H1 (cell line): ENCODE data around the gene TANC1. TPM values are rescaled to one million over a fixed set of nuclear protein-coding genes. Genes with fewer than 3 reads are reported as not detected.

Experiments
- CTCF ChIA-PET: fragments of 300-600 bp; sonication (Branson Sonifier 250); formaldehyde crosslinking; loops from one replicate; lab custom pipeline; 2021; ENCODE audit not compliant: partially characterized antibody; lab: Charles Lee
- POLR2A ChIA-PET: fragments of 300-600 bp; sonication (Branson Sonifier 250); formaldehyde crosslinking; loops from one replicate; lab custom pipeline; 2021; ENCODE audit warnings: inconsistent platforms; ENCODE audit not compliant: partially characterized antibody; lab: Charles Lee
- DNase-seq, 2 experiments: peaks; one replicate each; pipeline versions ENCODE4 v3.0.0 to v3.0.0-alpha.2; 2010 to 2022; ENCODE audit warnings: low spot score in 2 of 2, low read depth in 1 of 2, mixed read lengths in 1 of 2
- FAIRE-seq: peaks from 2 replicates; lab custom pipeline; 2011; peaks lifted over from hg19 to GRCh38; lab: Jason Lieb, UNC
- H2AFZ ChIP-seq: 2 replicates; pipeline ENCODE4 v1.8.1; 2012; ENCODE audit warnings: low read length, inconsistent platforms
- H2AK5ac ChIP-seq: 2 replicates; pipeline ENCODE4 v1.6.1; 2013; ENCODE audit warnings: low read depth, low read length
- H2BK120ac ChIP-seq: replicated peaks from 2 replicates; pipeline ENCODE3; 2013; ENCODE audit warnings: low read depth, low read length, inconsistent platforms
- H2BK12ac ChIP-seq: 2 replicates; pipeline ENCODE4 v1.6.1; 2013; ENCODE audit warnings: low read depth, low read length
- H2BK15ac ChIP-seq: 2 replicates; pipeline ENCODE4 v1.6.1; 2013; ENCODE audit warnings: low read length
- H2BK20ac ChIP-seq: 2 replicates; pipeline ENCODE4 v1.6.1; 2013; ENCODE audit warnings: low read length
- H2BK5ac ChIP-seq: 2 replicates; pipeline ENCODE4 v1.6.1; 2013; ENCODE audit warnings: low read depth, low read length
- H3K14ac ChIP-seq: 2 replicates; pipeline ENCODE4 v1.6.1; 2013; ENCODE audit warnings: inconsistent platforms; ENCODE audit not compliant: insufficient read length
- H3K18ac ChIP-seq: 2 replicates; pipeline ENCODE4 v1.6.1; 2013; ENCODE audit warnings: low read length; ENCODE audit errors: extremely low read depth
- H3K23ac ChIP-seq: 2 replicates; pipeline ENCODE4 v1.6.1; 2013; ENCODE audit warnings: inconsistent platforms; ENCODE audit not compliant: insufficient read length
- H3K23me2 ChIP-seq: 2 replicates; pipeline ENCODE4 v1.6.1; 2013; ENCODE audit warnings: low read depth, low read length
- H3K27ac ChIP-seq: 2 replicates; pipeline ENCODE4 v1.6.1; 2011; ENCODE audit warnings: low read depth, low read length, inconsistent platforms
- H3K27me3 ChIP-seq, 4 experiments: replicated peaks in 1 of 4; 1 replicate in 1 of 4; 2 replicates in 3 of 4; pipeline versions ENCODE4 v1.6.1 to v1.8.1; 2011 to 2013; ENCODE audit warnings: low read length in 3 of 4, mild to moderate bottlenecking in 3 of 4, inconsistent platforms in 2 of 4, mixed read lengths in 2 of 4, moderate library complexity in 1 of 4; ENCODE audit not compliant: control insufficient read depth in 3 of 4, insufficient read depth in 3 of 4; ENCODE audit errors: extremely low read depth in 1 of 4
- H3K36me3 ChIP-seq, 4 experiments: 2 replicates each; pipeline versions ENCODE4 v1.6.1 to v1.8.1; 2011 to 2013; ENCODE audit warnings: mild to moderate bottlenecking in 4 of 4, low read length in 3 of 4, moderate library complexity in 2 of 4, control low read depth in 1 of 4, inconsistent platforms in 1 of 4; ENCODE audit not compliant: insufficient read depth in 4 of 4, control insufficient read depth in 2 of 4
- H3K4ac ChIP-seq: replicated peaks from 2 replicates; pipeline ENCODE3; 2013; ENCODE audit warnings: low read length, low read depth, mixed read lengths, inconsistent platforms; ENCODE audit not compliant: insufficient read length
- H3K4me1 ChIP-seq, 4 experiments: replicated peaks in 1 of 4; 1 replicate in 1 of 4; 2 replicates in 3 of 4; pipeline versions ENCODE4 v1.6.1 to v1.8.1; 2011 to 2013; ENCODE audit warnings: low read length in 3 of 4, inconsistent platforms in 2 of 4, mixed read lengths in 1 of 4; ENCODE audit not compliant: insufficient read depth in 4 of 4, control insufficient read depth in 3 of 4
- H3K4me2 ChIP-seq, 2 experiments: 2 replicates each; pipeline versions ENCODE4 v1.6.1 to v1.8.1; 2011 to 2013; ENCODE audit warnings: low read depth in 2 of 2, low read length in 2 of 2, control low read depth in 1 of 2, inconsistent platforms in 1 of 2, mild to moderate bottlenecking in 1 of 2; ENCODE audit not compliant: insufficient read depth in 1 of 2
- H3K4me3 ChIP-seq, 4 experiments: fragments of 200-600, 300-600 bp in 1 of 4; sonication (generic), shearing (Covaris generic), sonication (Bioruptor Twin) in 1 of 4; 2 replicates each; pipeline versions ENCODE4 v1.5.1 to v1.8.1; 2011 to 2016; ENCODE audit warnings: low read length in 4 of 4, low read depth in 3 of 4, control low read depth in 2 of 4, inconsistent platforms in 2 of 4, mild to moderate bottlenecking in 2 of 4, mixed read lengths in 1 of 4, moderate library complexity in 1 of 4; ENCODE audit not compliant: insufficient read depth in 2 of 4; ENCODE audit errors: extremely low read depth in 1 of 4
- H3K56ac ChIP-seq: replicated peaks from 2 replicates; pipeline ENCODE3; 2013; ENCODE audit warnings: low read depth, mild to moderate bottlenecking, mixed read lengths, low read length, inconsistent platforms; ENCODE audit not compliant: insufficient read length
- H3K79me1 ChIP-seq: 2 replicates; pipeline ENCODE4 v1.6.1; 2013; ENCODE audit warnings: low read depth, low read length, control low read depth
- H3K79me2 ChIP-seq, 2 experiments: 2 replicates each; pipeline versions ENCODE4 v1.6.1 to v1.8.1; 2012 to 2013; ENCODE audit warnings: low read length in 2 of 2, mild to moderate bottlenecking in 2 of 2, inconsistent platforms in 1 of 2; ENCODE audit not compliant: insufficient read depth in 2 of 2, control insufficient read depth in 1 of 2
- H3K9ac ChIP-seq, 4 experiments: replicated peaks in 1 of 4; 1 replicate in 1 of 4; 2 replicates in 3 of 4; pipeline versions ENCODE4 v1.6.1 to v1.8.1; 2011 to 2013; ENCODE audit warnings: low read depth in 3 of 4, low read length in 3 of 4, control low read depth in 2 of 4, mild to moderate bottlenecking in 2 of 4, moderate library complexity in 2 of 4, inconsistent platforms in 1 of 4; ENCODE audit errors: extremely low read depth in 1 of 4
- H3K9me3 ChIP-seq, 2 experiments: 2 replicates each; pipeline versions ENCODE4 v1.6.1 to v1.8.1; 2012 to 2013; ENCODE audit warnings: mild to moderate bottlenecking in 2 of 2, moderate library complexity in 2 of 2, control low read depth in 1 of 2, inconsistent platforms in 1 of 2, low read depth in 1 of 2, low read length in 1 of 2, mixed read lengths in 1 of 2; ENCODE audit not compliant: insufficient read depth in 2 of 2
- H4K20me1 ChIP-seq, 2 experiments: replicated peaks in 1 of 2; 2 replicates each; pipeline versions ENCODE3 to v1.8.1; 2011 to 2013; ENCODE audit warnings: inconsistent platforms in 2 of 2, low read length in 2 of 2, mild to moderate bottlenecking in 1 of 2; ENCODE audit not compliant: insufficient read depth in 2 of 2, control insufficient read depth in 1 of 2
- H4K5ac ChIP-seq: 2 replicates; pipeline ENCODE4 v1.6.1; 2013; ENCODE audit warnings: low read length, low read depth, mixed read lengths, inconsistent platforms; ENCODE audit not compliant: insufficient read length
- H4K8ac ChIP-seq: 2 replicates; pipeline ENCODE4 v1.8.0; 2013; ENCODE audit warnings: mild to moderate bottlenecking, moderate library complexity, low read length, inconsistent platforms; ENCODE audit not compliant: insufficient read depth; ENCODE audit errors: extremely low read depth
- H4K91ac ChIP-seq: replicated peaks from 2 replicates; pipeline ENCODE3; 2013; ENCODE audit warnings: low read length, mixed read lengths, inconsistent platforms; ENCODE audit not compliant: insufficient read length
- POU5F1 ChIP-seq: IDR thresholded peaks from 2 replicates; pipeline ENCODE4 v1.6.1; 2011; ENCODE audit warnings: low read depth, mild to moderate bottlenecking, low read length, moderate library complexity
- RXRA ChIP-seq: IDR thresholded peaks from 2 replicates; pipeline ENCODE4 v1.6.1; 2011; ENCODE audit warnings: low read depth, mild to moderate bottlenecking, low read length, moderate library complexity; ENCODE audit not compliant: insufficient read depth
- SIX5 ChIP-seq: IDR thresholded peaks from 2 replicates; pipeline ENCODE4 v1.6.1; 2011; ENCODE audit warnings: mild to moderate bottlenecking, low read depth, low read length
- SUZ12 ChIP-seq: fragments of 200-600 bp; sonication (generic); IDR thresholded peaks from 2 replicates; pipeline ENCODE4 v1.6.1; 2012; ENCODE audit warnings: mild to moderate bottlenecking, inconsistent platforms, low read length, moderate library complexity, mixed read lengths
- WGBS, 2 experiments: shearing (Covaris generic) in 1 of 2; methylation state at CpG; one replicate each; pipeline versions ENCODE4 v1.1.6 to v1.1.7; 2013 to 2015; ENCODE audit warnings: low lambda C conversion rate in 2 of 2, mixed read lengths in 2 of 2, inconsistent platforms in 1 of 2, low coverage in 1 of 2, missing lambda C conversion rate in 1 of 2; ENCODE audit not compliant: insufficient replicate concordance in 2 of 2, insufficient coverage in 1 of 2, insufficient read length in 1 of 2; ENCODE audit errors: extremely low coverage in 1 of 2, missing lambda C conversion rate in 1 of 2; 5-methylcytosine and 5-hydroxymethylcytosine counted together
- polyA plus RNA-seq, 7 experiments: library from polyadenylated mRNA; depleted of rRNA in 3 of 7; stranded (reverse) in 5 of 7; unstranded in 2 of 7; fragments of >200 nt in 5 of 7; fragments of 200-250 nt in 2 of 7; gene quantifications; 1 replicate in 5 of 7; 2 replicates in 1 of 7; 4 replicates in 1 of 7; pipeline versions ENCODE4 v1.2.1 to v1.2.3, GENCODE V29; 2011 to 2013; ENCODE audit warnings: missing spikeins in 2 of 7, mixed read lengths in 2 of 7
- total RNA-seq: library from RNA; stranded (reverse); fragmentation: NEBNext Ultra II Directional; extraction: Animal tissue kit (Norgen Biotek cat#: 25700); gene quantifications from 2 replicates; pipeline ENCODE4 v1.2.1, GENCODE V29; 2021

Gene TANC1
- total and polyA plus RNA-seq, 2 of the 8 experiments (the other 6 are each of a cell fraction or from before 2014, with no cell fraction given), result 4.1 to 7.6 TPM

GRCh38 chr2:159082119-159082518 lies 113.7 kb downstream of the TANC1 start:
- no peak overlapping the region for H3K14ac ChIP-seq
- H3K79me1 ChIP-seq, result no peaks in the 10 kb centered on the region
- peaks cover 0 to 3% (median 0%) of the 10 kb centered on the region in 4 experiments; a peak in 1 of 7 replicates for H3K4me1 ChIP-seq
- no peak overlapping the region for H3K23ac ChIP-seq
- no peak overlapping the region for H2AFZ ChIP-seq
- H3K9me3 ChIP-seq, result no peaks in the 10 kb centered on the region
- no peak overlapping the region for H3K27ac ChIP-seq
- no peak overlapping the region; the same call in 1 of the 2 replicates for H3K18ac ChIP-seq
- DNase-seq, result no peak
- no peak overlapping the region for H3K56ac ChIP-seq
- no peak overlapping the region for H3K4ac ChIP-seq
- no peak for TF ChIP-seq RXRA
- no peak for TF ChIP-seq POU5F1
- no peak for TF ChIP-seq SIX5
- no peak for TF ChIP-seq SUZ12
- no peaks in the 10 kb centered on the region for H3K23me2 ChIP-seq
- POLR2A ChIA-PET, result no interaction called here
- H2BK12ac ChIP-seq, result no peak overlapping the region
- H3K79me2 ChIP-seq, result no peaks in the 10 kb centered on the region
- H2BK15ac ChIP-seq, result no peak overlapping the region
- no peak overlapping the region for H2AK5ac ChIP-seq
- H3K36me3 ChIP-seq, result no peaks in the 10 kb centered on the region
- H3K4me3 ChIP-seq, result no peak overlapping the region
- FAIRE-seq, result no peak
- no peak overlapping the region for H3K9ac ChIP-seq
- H2BK5ac ChIP-seq, result no peak overlapping the region
- WGBS, 2 experiments, result 84% methylated on average over 4 of the region's 4 CpGs; no CpG with 5 or more reads in 1 of the 2 experiments
- H4K5ac ChIP-seq, result no peak overlapping the region
- no peak overlapping the region for H4K8ac ChIP-seq
- H2BK20ac ChIP-seq, result no peak overlapping the region
- no peak overlapping the region for H3K4me2 ChIP-seq
- H3K27me3 ChIP-seq, result no peaks in the 10 kb centered on the region; a peak in 1 of 7 replicates
- H4K20me1 ChIP-seq, result no peaks in the 10 kb centered on the region
- CTCF ChIA-PET, result interaction anchor here (1.1 to 1.3 kb wide), 2 partner anchors 37 to 77 kb away, joined by 3 to 5 read pairs; no protein-coding TSS in a partner anchor
- no peak overlapping the region for H4K91ac ChIP-seq
- H2BK120ac ChIP-seq, result no peak overlapping the region
